HEK293 (cell line): ENCODE measurements around the gene LSM3.

ENCODE experiments used
- CTCF ChIA-PET: fragments of 350-600 bp; formaldehyde crosslinking; extraction: SDS; loops from one replicate; lab custom pipeline; 2021; ENCODE audit warnings: antibody characterized with exemption; lab: Yijun Ruan, JAX
- POLR2A ChIA-PET: fragments of 300-600 bp; formaldehyde crosslinking; extraction: SDS; loops from one replicate; lab custom pipeline; 2020; ENCODE audit warnings: antibody characterized with exemption, inconsistent platforms; lab: Yijun Ruan, JAX
- H3K27ac ChIP-seq: fragments of 200-500 bp; sonication (Bioruptor generic); 2 replicates; pipeline ENCODE4 v1.5.1; 2014; ENCODE audit warnings: low read depth, low read length, control low read depth, inconsistent platforms; ENCODE audit errors: extremely low read depth
- H3K36me3 ChIP-seq, 2 experiments: fragments of 200-500 bp in 1 of 2; sonication (Bioruptor generic) in 1 of 2; 1 replicate in 1 of 2; 2 replicates in 1 of 2; pipeline ENCODE4 v1.5.1; 2014 to 2017; ENCODE audit warnings: inconsistent platforms in 2 of 2, low read length in 2 of 2; ENCODE audit not compliant: control insufficient read depth in 2 of 2, insufficient read depth in 1 of 2
- H3K4me1 ChIP-seq: fragments of 200-500 bp; sonication (Bioruptor generic); 2 replicates; pipeline ENCODE4 v1.5.1; 2014; ENCODE audit warnings: mild to moderate bottlenecking, low read length, inconsistent platforms; ENCODE audit not compliant: control insufficient read depth, insufficient read depth
- H3K4me3 ChIP-seq: 2 replicates; pipeline ENCODE4 v1.5.1; 2011; ENCODE audit warnings: low read depth, mild to moderate bottlenecking, control low read depth, low read length, moderate library complexity
- H3K9me3 ChIP-seq: fragments of 200-500 bp; sonication (Bioruptor generic); 2 replicates; pipeline ENCODE4 v1.5.1; 2014; ENCODE audit warnings: low read depth, low read length, inconsistent platforms; ENCODE audit not compliant: control insufficient read depth, insufficient read depth
- GFI1B ChIP-seq: fragments of 450-650 bp; formaldehyde crosslinking; IDR thresholded peaks from 2 replicates; pipeline ENCODE4 v1.5.1; 2016; ENCODE audit warnings: missing biosample characterization, missing genetic modification characterization
- GLIS1 ChIP-seq: fragments of 450-650 bp; formaldehyde crosslinking; IDR thresholded peaks from 2 replicates; pipeline ENCODE4 v1.5.1; 2016; ENCODE audit warnings: missing biosample characterization, missing genetic modification characterization
- HOXC10 ChIP-seq: sonication (generic); formaldehyde crosslinking; IDR thresholded peaks from 2 replicates; pipeline ENCODE4 v1.8.1; 2023; ENCODE audit warnings: mild to moderate bottlenecking, missing genetic modification reagents
- MZF1 ChIP-seq: fragments of 450-650 bp; formaldehyde crosslinking; IDR thresholded peaks from 2 replicates; pipeline ENCODE4 v1.5.1; 2017; ENCODE audit warnings: missing biosample characterization, missing genetic modification characterization, borderline replicate concordance
- PRDM1 ChIP-seq: fragments of 450-650 bp; formaldehyde crosslinking; IDR thresholded peaks from 2 replicates; pipeline ENCODE4; 2016; ENCODE audit warnings: missing biosample characterization, missing genetic modification characterization
- TCF7L2 ChIP-seq: IDR thresholded peaks from 2 replicates; pipeline ENCODE4 v1.6.1; 2011; ENCODE audit warnings: low read depth, mild to moderate bottlenecking, inconsistent platforms, low read length, moderate library complexity, borderline replicate concordance
- ZBTB7A ChIP-seq: fragments of 450-650 bp; formaldehyde crosslinking; IDR thresholded peaks from 2 replicates; pipeline ENCODE4 v1.5.1; 2016; ENCODE audit warnings: low read depth, missing biosample characterization, missing genetic modification characterization
- ZFP3 ChIP-seq: fragments of 450-650 bp; formaldehyde crosslinking; IDR thresholded peaks from 2 replicates; pipeline ENCODE4 v1.5.1; 2016; ENCODE audit warnings: low read depth, missing biosample characterization, missing genetic modification characterization
- ZNF114 ChIP-seq: fragments of 450-650 bp; formaldehyde crosslinking; IDR thresholded peaks from 2 replicates; pipeline ENCODE4 v1.5.0; 2017; ENCODE audit warnings: missing biosample characterization, missing genetic modification characterization
- ZNF155 ChIP-seq: fragments of 450-650 bp; formaldehyde crosslinking; IDR thresholded peaks from 2 replicates; pipeline ENCODE4 v1.5.1; 2016; ENCODE audit warnings: missing biosample characterization, missing genetic modification characterization
- ZNF174 ChIP-seq: fragments of 450-650 bp; formaldehyde crosslinking; IDR thresholded peaks from 2 replicates; pipeline ENCODE4 v1.5.0; 2017; ENCODE audit warnings: missing biosample characterization, mild to moderate bottlenecking, missing genetic modification characterization
- ZNF184 ChIP-seq: fragments of 450-650 bp; IDR thresholded peaks from 2 replicates; pipeline ENCODE4 v1.5.1; 2018; ENCODE audit warnings: missing biosample characterization, mild to moderate bottlenecking, missing genetic modification characterization
- ZNF19 ChIP-seq: fragments of 450-650 bp; formaldehyde crosslinking; IDR thresholded peaks from 2 replicates; pipeline ENCODE4; 2016; ENCODE audit warnings: missing biosample characterization, missing genetic modification characterization, low read depth
- ZNF24 ChIP-seq: fragments of 450-650 bp; formaldehyde crosslinking; IDR thresholded peaks from 2 replicates; pipeline ENCODE4 v1.5.1; 2016; ENCODE audit warnings: missing biosample characterization, missing genetic modification characterization
- ZNF248 ChIP-seq: fragments of 450-650 bp; formaldehyde crosslinking; IDR thresholded peaks from 2 replicates; pipeline ENCODE4 v1.5.1; 2017; ENCODE audit warnings: missing biosample characterization, missing genetic modification characterization
- ZNF266 ChIP-seq: fragments of 450-650 bp; formaldehyde crosslinking; IDR thresholded peaks from 2 replicates; pipeline ENCODE4 v1.5.1; 2016; ENCODE audit warnings: missing biosample characterization, missing genetic modification characterization, low read depth
- ZNF324 ChIP-seq: fragments of 450-650 bp; formaldehyde crosslinking; IDR thresholded peaks from 2 replicates; pipeline ENCODE4 v1.5.1; 2016; ENCODE audit warnings: missing biosample characterization, missing genetic modification characterization
- ZNF624 ChIP-seq: fragments of 450-650 bp; formaldehyde crosslinking; IDR thresholded peaks from 2 replicates; pipeline ENCODE4 v1.5.1; 2017; ENCODE audit warnings: missing biosample characterization, missing genetic modification characterization
- ZNF654 ChIP-seq: fragments of 450-650 bp; formaldehyde crosslinking; IDR thresholded peaks from 2 replicates; pipeline ENCODE4 v1.5.1; 2016; ENCODE audit warnings: low read depth, missing biosample characterization, missing genetic modification characterization
- ZNF843 ChIP-seq: fragments of 450-650 bp; formaldehyde crosslinking; IDR thresholded peaks from 2 replicates; pipeline ENCODE4 v1.5.1; 2016; ENCODE audit warnings: missing biosample characterization, missing genetic modification characterization
- ZSCAN16 ChIP-seq: fragments of 450-650 bp; formaldehyde crosslinking; IDR thresholded peaks from 2 replicates; pipeline ENCODE4 v1.5.1; 2016; ENCODE audit warnings: missing biosample characterization, missing genetic modification characterization
- ZSCAN23 ChIP-seq: fragments of 450-650 bp; formaldehyde crosslinking; IDR thresholded peaks from 2 replicates; pipeline ENCODE4 v1.5.1; 2016; ENCODE audit warnings: missing biosample characterization, missing genetic modification characterization
- TF ChIP-seq, protein P1 (sequence below): fragments of 450-650 bp; formaldehyde crosslinking; IDR thresholded peaks from 2 replicates; pipeline ENCODE4 v1.5.1; 2016; ENCODE audit warnings: missing biosample characterization, missing genetic modification characterization
- TF ChIP-seq, protein P2 (sequence below): fragments of 450-650 bp; formaldehyde crosslinking; IDR thresholded peaks from 2 replicates; pipeline ENCODE4 v1.5.1; 2016; ENCODE audit warnings: missing biosample characterization, missing genetic modification characterization
- TF ChIP-seq, protein P3 (sequence below): fragments of 450-650 bp; formaldehyde crosslinking; IDR thresholded peaks from 2 replicates; pipeline ENCODE4 v1.5.1; 2017; ENCODE audit warnings: missing biosample characterization, missing genetic modification characterization
- TF ChIP-seq, protein P4 (sequence below): fragments of 450-650 bp; formaldehyde crosslinking; IDR thresholded peaks from 2 replicates; pipeline ENCODE4; 2016; ENCODE audit warnings: missing biosample characterization, missing genetic modification characterization

Gene LSM3

DNA sequence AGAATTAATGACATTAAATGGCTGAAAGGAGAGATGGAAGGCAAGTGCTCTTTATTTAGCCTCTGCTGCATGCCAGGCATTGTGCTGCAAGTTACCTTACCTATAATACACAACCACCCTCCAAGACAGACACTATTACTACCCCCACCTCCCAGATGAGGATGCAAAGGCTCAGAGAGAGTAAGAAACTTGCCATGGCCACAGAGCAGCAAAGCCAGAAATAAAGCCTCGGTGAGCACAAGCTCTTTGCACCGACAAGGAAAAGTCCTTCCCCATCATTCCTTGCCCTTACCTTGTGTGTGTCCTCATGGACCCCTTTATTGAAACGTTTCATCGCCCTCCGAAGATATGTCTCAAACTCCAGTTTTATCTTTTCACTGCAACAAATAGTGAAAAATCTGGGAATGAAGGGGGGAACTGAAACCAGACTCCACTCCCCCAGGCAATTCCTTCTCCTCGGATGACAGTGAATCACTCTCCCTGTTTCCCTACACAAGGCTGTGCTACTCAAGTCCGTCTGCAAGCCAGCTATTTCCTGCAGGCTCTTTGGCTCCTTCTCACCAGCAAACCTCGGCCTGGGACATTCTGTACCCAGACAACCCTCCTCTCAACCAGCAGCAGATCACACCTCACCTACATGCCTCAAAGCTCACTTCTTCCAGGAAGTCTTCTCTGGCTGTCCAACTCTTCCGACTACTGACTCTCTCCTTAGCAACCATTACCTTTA lies 11.6 kb upstream of the LSM3 start:
- CTCF ChIA-PET, result interaction anchor here (0.6 to 1.1 kb wide), 2 partner anchors 36 to 271 kb away, joined by 3 to 4 read pairs; no protein-coding TSS in a partner anchor
- H3K9me3 ChIP-seq, result no peaks in the 10 kb centered on the region
- H3K4me1 ChIP-seq, result no peaks in the 10 kb centered on the region
- H3K36me3 ChIP-seq, result peaks cover 65 to 100% of the 10 kb centered on the region in 2 experiments
- H3K27ac ChIP-seq, result no peak overlapping the region
- no peak overlapping the region for H3K4me3 ChIP-seq
- TF ChIP-seq HOXC10 (CRISPR knock-in tag) (no peak), ZNF843 (tag by site-specific recombination) (no peak), PRDM1 (tag by site-specific recombination) (no peak), GLIS1 (no peak), ZNF266 (tag by site-specific recombination) (no peak), ZNF184 (no peak), ZFP3 (tag by site-specific recombination) (no peak), ZSCAN23 (no peak), ZNF248 (tag by site-specific recombination) (no peak), ZNF19 (tag by site-specific recombination) (no peak), ZNF654 (tag by site-specific recombination) (no peak), ZNF114 (tag by site-specific recombination) (no peak), ZNF155 (tag by site-specific recombination) (no peak), MZF1 (tag by site-specific recombination) (no peak), ZNF24 (no peak), ZBTB7A (no peak), ZNF174 (tag by site-specific recombination) (no peak)
- TF ChIP-seq, protein P1, sequence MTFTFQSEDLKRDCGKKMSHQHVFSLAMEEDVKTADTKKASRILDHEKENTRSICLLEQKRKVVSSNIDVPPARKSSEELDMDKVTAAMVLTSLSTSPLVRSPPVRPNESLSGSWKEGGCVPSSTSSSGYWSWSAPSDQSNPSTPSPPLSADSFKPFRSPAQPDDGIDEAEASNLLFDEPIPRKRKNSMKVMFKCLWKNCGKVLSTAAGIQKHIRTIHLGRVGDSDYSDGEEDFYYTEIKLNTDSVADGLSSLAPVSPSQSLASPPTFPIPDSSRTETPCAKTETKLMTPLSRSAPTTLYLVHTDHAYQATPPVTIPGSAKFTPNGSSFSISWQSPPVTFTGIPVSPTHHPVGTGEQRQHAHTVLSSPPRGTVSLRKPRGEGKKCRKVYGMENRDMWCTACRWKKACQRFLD (tag by site-specific recombination), result no peak
- TF ChIP-seq, protein P2, sequence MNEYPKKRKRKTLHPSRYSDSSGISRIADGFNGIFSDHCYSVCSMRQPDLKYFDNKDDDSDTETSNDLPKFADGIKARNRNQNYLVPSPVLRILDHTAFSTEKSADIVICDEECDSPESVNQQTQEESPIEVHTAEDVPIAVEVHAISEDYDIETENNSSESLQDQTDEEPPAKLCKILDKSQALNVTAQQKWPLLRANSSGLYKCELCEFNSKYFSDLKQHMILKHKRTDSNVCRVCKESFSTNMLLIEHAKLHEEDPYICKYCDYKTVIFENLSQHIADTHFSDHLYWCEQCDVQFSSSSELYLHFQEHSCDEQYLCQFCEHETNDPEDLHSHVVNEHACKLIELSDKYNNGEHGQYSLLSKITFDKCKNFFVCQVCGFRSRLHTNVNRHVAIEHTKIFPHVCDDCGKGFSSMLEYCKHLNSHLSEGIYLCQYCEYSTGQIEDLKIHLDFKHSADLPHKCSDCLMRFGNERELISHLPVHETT (tag by site-specific recombination), result no peak
- TF ChIP-seq, protein P3, sequence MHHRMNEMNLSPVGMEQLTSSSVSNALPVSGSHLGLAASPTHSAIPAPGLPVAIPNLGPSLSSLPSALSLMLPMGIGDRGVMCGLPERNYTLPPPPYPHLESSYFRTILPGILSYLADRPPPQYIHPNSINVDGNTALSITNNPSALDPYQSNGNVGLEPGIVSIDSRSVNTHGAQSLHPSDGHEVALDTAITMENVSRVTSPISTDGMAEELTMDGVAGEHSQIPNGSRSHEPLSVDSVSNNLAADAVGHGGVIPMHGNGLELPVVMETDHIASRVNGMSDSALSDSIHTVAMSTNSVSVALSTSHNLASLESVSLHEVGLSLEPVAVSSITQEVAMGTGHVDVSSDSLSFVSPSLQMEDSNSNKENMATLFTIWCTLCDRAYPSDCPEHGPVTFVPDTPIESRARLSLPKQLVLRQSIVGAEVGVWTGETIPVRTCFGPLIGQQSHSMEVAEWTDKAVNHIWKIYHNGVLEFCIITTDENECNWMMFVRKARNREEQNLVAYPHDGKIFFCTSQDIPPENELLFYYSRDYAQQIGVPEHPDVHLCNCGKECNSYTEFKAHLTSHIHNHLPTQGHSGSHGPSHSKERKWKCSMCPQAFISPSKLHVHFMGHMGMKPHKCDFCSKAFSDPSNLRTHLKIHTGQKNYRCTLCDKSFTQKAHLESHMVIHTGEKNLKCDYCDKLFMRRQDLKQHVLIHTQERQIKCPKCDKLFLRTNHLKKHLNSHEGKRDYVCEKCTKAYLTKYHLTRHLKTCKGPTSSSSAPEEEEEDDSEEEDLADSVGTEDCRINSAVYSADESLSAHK (tag by site-specific recombination), result no peak
- TF ChIP-seq, all 188 proteins: peak for 0
- POLR2A ChIA-PET, result interaction anchor here (3.3 kb wide), 1 partner anchor 12 kb away, joined by 11 read pairs; the partner anchor contains the start of genes LSM3 and XPC

DNA sequence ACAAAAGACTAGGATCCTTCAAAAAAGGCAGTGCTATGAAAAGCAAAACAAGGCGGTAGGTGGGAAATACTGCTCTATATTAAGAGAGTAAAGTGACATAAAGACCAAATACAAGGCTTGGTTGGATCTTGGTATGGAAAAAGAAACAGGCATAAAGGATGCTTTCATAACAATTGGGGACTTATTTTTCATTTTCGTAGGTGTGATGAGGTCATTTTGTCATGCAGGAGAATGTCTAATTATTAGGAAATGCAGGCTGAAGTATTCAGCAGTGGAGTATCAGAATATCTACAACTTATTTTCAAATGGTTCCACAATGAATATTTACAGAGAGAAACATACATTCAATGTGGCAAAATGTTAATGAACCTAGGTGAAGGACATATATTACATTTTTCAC lies 9.2 kb upstream of the LSM3 start:
- peaks cover 45 to 90% of the 10 kb centered on the region in 2 experiments; a peak in 2 of 3 replicates for H3K36me3 ChIP-seq
- H3K9me3 ChIP-seq, result no peaks in the 10 kb centered on the region
- no peak for TF ChIP-seq ZNF624 (tag by site-specific recombination)
- TF ChIP-seq, protein P4, sequence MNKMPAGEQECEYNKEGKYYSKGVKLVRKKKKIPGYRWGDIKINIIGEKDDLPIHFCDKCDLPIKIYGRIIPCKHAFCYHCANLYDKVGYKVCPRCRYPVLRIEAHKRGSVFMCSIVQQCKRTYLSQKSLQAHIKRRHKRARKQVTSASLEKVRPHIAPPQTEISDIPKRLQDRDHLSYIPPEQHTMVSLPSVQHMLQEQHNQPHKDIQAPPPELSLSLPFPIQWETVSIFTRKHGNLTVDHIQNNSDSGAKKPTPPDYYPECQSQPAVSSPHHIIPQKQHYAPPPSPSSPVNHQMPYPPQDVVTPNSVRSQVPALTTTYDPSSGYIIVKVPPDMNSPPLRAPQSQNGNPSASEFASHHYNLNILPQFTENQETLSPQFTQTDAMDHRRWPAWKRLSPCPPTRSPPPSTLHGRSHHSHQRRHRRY (tag by site-specific recombination), result no peak
- TF ChIP-seq TCF7L2, result no peak
- no peak for TF ChIP-seq GFI1B (tag by site-specific recombination)
- no peak for TF ChIP-seq ZSCAN16 (tag by site-specific recombination)
- no peak for TF ChIP-seq ZNF324 (tag by site-specific recombination)
- H3K27ac ChIP-seq, result no peak overlapping the region
- CTCF ChIA-PET, result no interaction called here
- POLR2A ChIA-PET, result interaction anchor here (1.0 to 1.5 kb wide), 2 partner anchors 9 kb away, joined by 4 to 6 read pairs; partner anchors contain the start of genes LSM3 and XPC
- no peak overlapping the region for H3K4me3 ChIP-seq
- H3K4me1 ChIP-seq, result no peaks in the 10 kb centered on the region
